ENCODE results near the gene BMP7.

BMP7 gene

GRCh38 chr20:57187068-57187634, 79.3 kb downstream of the BMP7 start:
- DNase-seq, result no peak

- no peak for DNase-seq
Observed at GRCh38 chr20:57186192-57186591, 80.2 kb downstream of the BMP7 start.

- DNase-seq, result no peak
Observed at GRCh38 chr20:57185188-57185743, 81.2 kb downstream of the BMP7 start.

GRCh38 chr20:57183457-57184009, 82.9 kb downstream of the BMP7 start:
- no peak for DNase-seq

DNA sequence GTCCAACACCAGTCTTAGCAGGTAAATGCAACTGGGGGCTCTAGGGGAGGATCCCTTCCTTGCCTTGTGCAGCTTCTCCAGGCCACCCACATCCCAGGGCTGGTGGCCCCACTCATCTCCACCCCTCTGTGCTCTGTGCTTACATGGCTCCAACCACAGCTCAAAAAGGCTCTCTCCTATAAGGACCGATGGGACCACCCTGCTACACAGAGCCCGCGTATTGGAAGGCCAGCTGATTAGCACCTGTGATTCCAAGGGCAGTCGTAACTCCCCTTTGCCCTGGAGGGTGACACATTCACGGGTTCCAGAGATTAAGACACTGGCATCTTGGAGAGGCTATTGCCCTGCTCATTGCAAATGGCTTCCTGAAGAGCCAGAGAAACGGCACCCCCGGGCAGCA, 84.8 kb downstream of the BMP7 start:
- DNase-seq, result no peak

DNA sequence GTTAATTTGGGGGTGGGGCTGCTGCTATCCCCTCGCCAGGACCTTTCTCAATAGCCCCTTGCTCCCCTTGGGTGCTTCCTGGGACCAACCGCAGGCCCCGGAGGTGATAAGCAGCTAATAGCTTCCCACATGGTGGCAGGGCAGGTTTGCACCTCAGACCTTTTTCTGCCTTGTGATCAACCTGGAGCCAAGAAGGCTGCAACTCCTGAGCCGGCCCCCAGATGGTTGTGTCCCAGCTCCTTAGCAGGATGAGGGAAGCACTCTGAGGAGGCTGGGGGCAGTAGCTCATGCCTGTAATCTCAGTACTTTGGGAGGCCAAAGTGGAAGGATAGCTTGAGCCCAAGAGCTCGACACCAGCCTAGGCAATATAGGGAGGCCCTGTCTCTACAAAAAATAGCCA, 85.5 kb downstream of the BMP7 start:
- no peak for DNase-seq

DNA sequence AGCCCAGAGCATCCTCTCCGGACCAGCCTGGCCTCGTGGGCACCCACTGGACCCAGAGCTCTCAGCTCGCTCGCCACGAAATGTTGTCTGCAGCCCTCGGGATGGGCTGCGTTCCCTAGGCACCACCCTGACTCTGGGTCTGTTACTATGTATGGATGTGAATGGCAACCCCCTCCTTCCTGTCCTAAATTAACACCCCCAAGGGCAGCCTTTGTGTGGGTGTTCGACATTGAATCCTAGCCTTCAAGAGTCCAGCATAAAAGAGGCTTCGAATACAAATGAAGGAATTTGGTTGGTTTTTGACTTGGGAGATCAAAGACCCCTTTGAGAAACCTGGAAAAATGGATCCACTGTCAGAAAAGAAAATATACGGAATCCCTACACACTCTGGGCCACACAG, 86.1 kb downstream of the BMP7 start:
- DNase-seq, result no peak

DNA sequence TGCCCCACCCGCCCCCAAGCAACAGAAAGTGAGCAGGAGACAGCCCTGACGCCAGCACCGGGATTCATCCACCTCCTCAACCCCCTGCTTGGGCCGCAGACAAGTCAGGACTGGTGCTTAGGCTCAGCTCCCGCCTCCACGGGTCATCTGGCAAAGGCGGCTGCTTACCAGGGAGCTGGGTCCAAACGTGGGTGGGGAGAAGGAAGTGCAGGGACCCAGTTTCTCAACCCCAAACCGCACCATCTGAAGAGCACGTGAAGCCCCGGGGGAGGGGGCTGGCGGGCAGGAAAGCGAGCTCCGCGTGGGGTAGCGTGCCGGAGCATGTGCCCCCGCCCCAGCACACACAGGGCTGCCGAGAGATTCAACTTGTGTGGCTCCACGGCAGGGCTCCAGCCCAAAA, 87.2 kb downstream of the BMP7 start:
- DNase-seq, result no peak

- no peak for DNase-seq
Observed at GRCh38 chr20:57178582-57179111, 87.8 kb downstream of the BMP7 start.

- DNase-seq, result no peak
Observed at GRCh38 chr20:57177636-57178280, 88.7 kb downstream of the BMP7 start.

GRCh38 chr20:57176842-57177241, 89.6 kb downstream of the BMP7 start:
- DNase-seq, result no peak

DNA sequence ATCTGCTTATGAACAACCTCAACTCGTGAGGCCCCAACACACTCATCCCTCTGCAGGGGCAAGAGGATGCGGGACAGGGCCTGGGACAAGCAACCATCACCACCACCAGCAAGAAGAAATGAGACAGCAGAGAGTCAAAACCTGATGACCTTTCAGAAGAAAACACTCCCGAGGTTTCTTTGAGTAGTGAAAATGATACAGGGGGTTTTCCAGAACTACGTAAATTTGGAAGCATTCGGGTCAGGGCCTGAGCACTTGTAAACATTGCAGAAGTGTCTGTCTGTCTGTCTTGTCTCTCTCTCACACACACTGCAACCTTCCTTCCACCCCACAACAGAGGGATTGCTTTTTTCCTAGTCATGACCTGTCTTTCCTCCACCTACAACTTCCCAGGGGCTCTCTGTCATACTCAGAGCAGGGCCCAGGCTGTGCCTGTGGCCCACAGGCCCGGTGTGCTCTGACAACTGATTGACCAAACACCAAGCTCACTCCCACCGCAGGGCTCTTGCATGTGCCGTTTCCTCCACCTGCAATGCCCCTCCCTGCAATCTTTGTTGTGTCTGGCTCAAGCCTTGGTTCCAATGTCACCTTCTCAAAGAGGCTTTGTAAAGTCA, 90.9 kb downstream of the BMP7 start:
- DNase-seq, result no peak

GRCh38 chr20:57174737-57175136, 91.7 kb downstream of the BMP7 start:
- no peak for DNase-seq

- DNase-seq, result no peak
Observed at GRCh38 chr20:57173986-57174385, 92.5 kb downstream of the BMP7 start.

GRCh38 chr20:57173041-57173440, 93.4 kb downstream of the BMP7 start:
- DNase-seq, result no peak

DNA sequence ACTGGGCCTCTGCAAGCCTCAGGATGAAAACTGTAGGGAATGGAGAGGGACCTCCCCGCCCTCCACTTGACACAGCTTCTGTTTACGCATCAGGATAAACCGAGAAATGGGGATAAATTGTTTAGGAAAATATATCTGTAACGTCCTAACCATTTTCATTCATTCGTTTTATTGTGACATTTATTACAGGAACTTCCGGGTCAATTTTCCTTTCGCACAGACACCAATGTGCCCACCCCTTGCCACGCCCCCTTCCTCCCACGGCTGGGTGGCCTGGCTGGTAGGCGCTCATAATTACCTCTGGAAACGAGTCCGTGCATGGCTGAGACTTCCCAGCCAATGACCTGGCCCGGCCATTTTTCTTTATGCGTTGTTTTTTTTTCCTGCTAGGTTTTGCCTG, 96.1 kb downstream of the BMP7 start:
- DNase-seq, result no peak

DNA sequence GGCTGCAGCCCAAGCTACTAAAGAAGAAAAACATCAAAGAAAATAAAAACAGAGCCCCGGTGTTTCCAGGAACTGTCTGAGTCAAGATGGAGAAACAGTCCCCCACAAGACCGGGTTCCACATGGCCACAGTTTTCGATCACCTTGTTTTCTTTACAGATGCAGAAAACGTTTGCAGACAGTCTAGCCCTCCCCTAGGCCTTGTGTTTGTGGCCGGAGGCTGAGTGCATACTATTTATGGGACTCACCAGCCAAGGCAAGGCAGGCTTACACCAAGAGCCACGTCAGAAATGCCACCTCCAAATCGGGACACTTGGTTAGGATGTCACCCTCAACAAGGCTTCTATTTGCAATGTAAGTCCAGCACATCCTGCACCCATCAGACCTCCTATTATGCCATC, 97.3 kb downstream of the BMP7 start:
- no peak for DNase-seq

DNA sequence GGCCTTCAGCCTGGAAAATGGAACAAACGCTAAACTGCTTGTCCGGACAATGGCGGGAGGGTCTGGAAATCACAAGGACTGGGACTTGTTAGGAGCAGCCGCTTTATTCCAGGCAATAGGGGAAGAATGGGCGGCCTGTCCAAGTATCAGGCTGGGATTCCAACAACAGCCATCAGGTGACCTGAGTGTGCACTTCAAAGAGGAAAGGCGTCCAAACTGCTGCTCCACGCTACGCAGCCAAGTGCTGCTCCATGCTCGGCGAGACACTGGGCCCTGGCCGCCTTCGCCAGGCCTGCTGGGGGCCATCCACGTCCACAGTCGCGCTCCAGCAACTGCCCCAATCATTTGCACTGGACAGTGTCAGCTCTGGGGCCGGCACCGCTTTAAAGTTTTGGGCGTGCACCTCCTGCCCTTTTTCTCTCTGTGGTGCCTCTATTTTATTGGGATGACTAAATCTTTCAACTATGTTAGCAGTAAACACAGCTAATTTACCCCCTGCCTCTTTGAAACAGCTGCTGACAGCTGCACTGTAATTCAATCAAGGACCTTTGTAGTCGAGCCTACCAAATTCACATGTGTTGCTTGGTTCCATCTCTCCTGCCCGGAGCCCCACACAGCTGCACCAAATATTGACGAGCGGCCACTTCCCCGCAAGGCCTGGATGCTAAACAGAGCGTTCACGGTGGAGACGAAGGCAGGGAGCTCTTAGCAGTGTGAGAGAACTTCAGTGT, 98.3 kb downstream of the BMP7 start:
- no peak for DNase-seq

- no peak for DNase-seq
Observed at GRCh38 chr20:57167292-57167655, 99.2 kb downstream of the BMP7 start.

GRCh38 chr20:57166568-57167291, 99.7 kb downstream of the BMP7 start:
- DNase-seq, result no peak

- DNase-seq, result no peak
Observed at GRCh38 chr20:57165427-57166004, 100.9 kb downstream of the BMP7 start.

- no peak for DNase-seq
Observed at GRCh38 chr20:57164872-57165271, 101.6 kb downstream of the BMP7 start.
